Measurements from ENCODE around the gene CFAP299. TPM values are rescaled to one million over a fixed set of nuclear protein-coding genes. Genes with fewer than 3 reads are reported as not detected.

Gene CFAP299
- total RNA-seq, 1 donor from 2014 or later: not detected

DNA sequence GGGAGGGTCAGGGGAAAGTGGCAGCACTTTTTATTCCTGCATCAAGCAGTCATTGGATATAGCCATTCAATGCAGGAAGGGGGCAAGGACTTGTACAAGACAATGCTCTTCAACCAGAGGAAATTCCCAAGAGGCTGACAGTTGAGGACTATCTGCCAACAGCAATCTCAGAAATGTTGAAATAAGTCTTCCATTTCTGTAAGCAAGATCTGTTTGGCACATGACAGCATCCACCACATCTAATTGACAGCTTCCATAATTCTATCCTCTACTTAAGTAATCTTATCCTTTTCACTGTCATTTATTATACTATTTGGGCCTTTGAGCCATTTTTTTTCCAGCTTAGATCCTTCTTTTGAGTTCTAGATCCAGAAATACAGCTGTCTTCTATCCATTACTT is 110.7 kb downstream of the CFAP299 start:
- H3K27me3 Mint-ChIP-seq (ENCODE audit: unreplicated experiment): peaks cover 3% of the 10 kb centered on the region
- H3K4me3 Mint-ChIP-seq (ENCODE audit: unreplicated experiment): no peak overlapping the region
- no peaks in the 10 kb centered on the region for H3K36me3 Mint-ChIP-seq (ENCODE audit: unreplicated experiment)
- TF ChIP-seq, protein P1, sequence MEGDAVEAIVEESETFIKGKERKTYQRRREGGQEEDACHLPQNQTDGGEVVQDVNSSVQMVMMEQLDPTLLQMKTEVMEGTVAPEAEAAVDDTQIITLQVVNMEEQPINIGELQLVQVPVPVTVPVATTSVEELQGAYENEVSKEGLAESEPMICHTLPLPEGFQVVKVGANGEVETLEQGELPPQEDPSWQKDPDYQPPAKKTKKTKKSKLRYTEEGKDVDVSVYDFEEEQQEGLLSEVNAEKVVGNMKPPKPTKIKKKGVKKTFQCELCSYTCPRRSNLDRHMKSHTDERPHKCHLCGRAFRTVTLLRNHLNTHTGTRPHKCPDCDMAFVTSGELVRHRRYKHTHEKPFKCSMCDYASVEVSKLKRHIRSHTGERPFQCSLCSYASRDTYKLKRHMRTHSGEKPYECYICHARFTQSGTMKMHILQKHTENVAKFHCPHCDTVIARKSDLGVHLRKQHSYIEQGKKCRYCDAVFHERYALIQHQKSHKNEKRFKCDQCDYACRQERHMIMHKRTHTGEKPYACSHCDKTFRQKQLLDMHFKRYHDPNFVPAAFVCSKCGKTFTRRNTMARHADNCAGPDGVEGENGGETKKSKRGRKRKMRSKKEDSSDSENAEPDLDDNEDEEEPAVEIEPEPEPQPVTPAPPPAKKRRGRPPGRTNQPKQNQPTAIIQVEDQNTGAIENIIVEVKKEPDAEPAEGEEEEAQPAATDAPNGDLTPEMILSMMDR (IDR thresholded peaks at IDR 0.05): no peak
- H3K27ac Mint-ChIP-seq (ENCODE audit: unreplicated experiment): no peak overlapping the region
- DNase-seq (ENCODE audit: extremely low spot score, unreplicated experiment): no peak
- H3K4me1 Mint-ChIP-seq (ENCODE audit: unreplicated experiment): no peaks in the 10 kb centered on the region
- H3K9me3 Mint-ChIP-seq (ENCODE audit: unreplicated experiment): peaks cover 9% of the 10 kb centered on the region

DNA sequence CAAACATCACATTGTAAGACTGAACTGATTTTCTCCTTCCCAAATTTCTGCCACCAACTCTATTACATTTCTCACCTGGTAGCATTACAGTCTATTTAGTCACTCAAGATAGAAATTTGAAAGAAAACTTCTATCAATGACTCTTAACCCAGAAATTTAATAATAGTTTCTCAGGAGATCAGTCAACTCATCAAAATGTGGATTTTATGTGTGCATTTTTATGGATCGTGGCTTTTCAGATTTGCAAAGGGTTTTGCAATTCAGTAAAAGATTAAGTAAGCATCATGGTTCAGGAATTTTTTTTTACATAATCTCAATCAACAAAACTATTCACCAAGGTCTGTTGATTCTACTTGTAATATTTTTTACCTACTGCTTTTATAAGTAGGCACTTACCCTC is 111.1 kb downstream of the CFAP299 start:
- no peaks in the 10 kb centered on the region for H3K4me1 Mint-ChIP-seq (ENCODE audit: unreplicated experiment)
- peaks cover 9% of the 10 kb centered on the region for H3K9me3 Mint-ChIP-seq (ENCODE audit: unreplicated experiment)
- H3K27me3 Mint-ChIP-seq (ENCODE audit: unreplicated experiment): peaks cover 3% of the 10 kb centered on the region
- TF ChIP-seq, protein P1 (IDR thresholded peaks at IDR 0.05): no peak
- H3K27ac Mint-ChIP-seq (ENCODE audit: unreplicated experiment): no peak overlapping the region
- DNase-seq (ENCODE audit: extremely low spot score, unreplicated experiment): no peak
- no peaks in the 10 kb centered on the region for H3K36me3 Mint-ChIP-seq (ENCODE audit: unreplicated experiment)
- no peak overlapping the region for H3K4me3 Mint-ChIP-seq (ENCODE audit: unreplicated experiment)

DNA sequence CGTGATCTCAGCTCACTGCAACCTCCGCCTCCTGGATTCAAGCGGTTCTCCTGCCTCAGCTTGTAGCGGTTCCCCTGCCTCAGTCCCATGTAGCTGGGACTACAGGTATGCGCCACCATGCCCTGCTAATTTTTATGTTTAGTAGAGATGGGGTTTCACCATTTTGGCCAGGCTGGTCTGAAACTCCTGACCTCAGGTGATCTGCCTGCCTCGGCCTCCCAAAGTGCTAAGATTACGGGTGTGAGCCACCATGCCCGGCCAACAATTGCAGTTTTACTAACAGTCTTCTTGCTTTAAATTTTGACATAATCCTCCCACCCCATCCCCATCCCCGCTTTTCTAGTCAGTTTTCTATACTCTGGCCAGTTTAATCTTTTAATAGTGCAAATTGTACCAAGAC is 112.0 kb downstream of the CFAP299 start:
- Mint-ChIP-seq H3K27ac (ENCODE audit: unreplicated experiment) (no peak overlapping the region), H3K4me3 (ENCODE audit: unreplicated experiment) (no peak overlapping the region), H3K36me3 (ENCODE audit: unreplicated experiment) (no peaks in the 10 kb centered on the region), H3K27me3 (ENCODE audit: unreplicated experiment) (peaks cover 3% of the 10 kb centered on the region), H3K4me1 (ENCODE audit: unreplicated experiment) (no peaks in the 10 kb centered on the region), H3K9me3 (ENCODE audit: unreplicated experiment) (peaks cover 4% of the 10 kb centered on the region)
- TF ChIP-seq, protein P1 (IDR thresholded peaks at IDR 0.05): no peak
- DNase-seq (ENCODE audit: extremely low spot score, unreplicated experiment): no peak

DNA sequence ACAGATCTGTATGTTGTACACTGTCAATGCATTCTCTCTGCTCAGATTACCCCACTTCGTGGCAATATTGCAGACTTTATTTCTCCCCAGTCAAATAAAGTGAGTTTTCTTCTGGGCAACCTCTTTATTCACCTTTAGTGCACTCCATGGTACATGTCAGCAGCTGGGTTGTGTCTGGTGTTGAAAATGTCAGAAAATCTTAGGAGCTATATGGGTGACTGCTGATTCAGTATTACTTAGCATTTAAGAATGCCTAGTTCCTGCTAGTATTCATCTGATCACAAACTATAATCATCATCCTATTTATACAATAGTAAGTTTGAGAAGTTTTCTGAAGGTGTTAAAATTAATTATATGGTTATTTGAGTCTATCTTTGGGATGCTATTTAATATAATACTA is 112.5 kb downstream of the CFAP299 start:
- H3K4me1 Mint-ChIP-seq (ENCODE audit: unreplicated experiment): no peaks in the 10 kb centered on the region
- TF ChIP-seq, protein P1 (IDR thresholded peaks at IDR 0.05): no peak
- peaks cover 3% of the 10 kb centered on the region for H3K27me3 Mint-ChIP-seq (ENCODE audit: unreplicated experiment)
- H3K4me3 Mint-ChIP-seq (ENCODE audit: unreplicated experiment): no peak overlapping the region
- no peak overlapping the region for H3K27ac Mint-ChIP-seq (ENCODE audit: unreplicated experiment)
- no peaks in the 10 kb centered on the region for H3K9me3 Mint-ChIP-seq (ENCODE audit: unreplicated experiment)
- DNase-seq (ENCODE audit: extremely low spot score, unreplicated experiment): no peak
- H3K36me3 Mint-ChIP-seq (ENCODE audit: unreplicated experiment): no peaks in the 10 kb centered on the region

DNA sequence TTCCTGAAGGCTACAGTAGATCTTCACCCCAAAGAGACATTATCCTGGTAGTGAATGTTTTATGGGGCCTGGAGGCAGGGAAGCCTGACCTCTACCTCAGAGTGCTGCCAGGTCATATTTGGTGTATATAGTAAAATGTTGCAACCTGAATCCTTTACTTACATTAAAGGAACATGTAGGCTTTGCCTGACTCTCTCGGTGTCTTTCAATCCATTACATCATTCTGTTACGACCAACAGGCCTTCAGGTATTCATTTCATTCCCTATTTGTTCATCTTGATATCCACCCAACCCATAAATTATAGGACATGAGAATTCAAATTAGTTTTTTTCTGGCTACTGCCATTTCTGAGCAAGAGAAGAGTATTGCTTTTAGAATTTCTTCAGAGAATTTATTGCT is 116.5 kb downstream of the CFAP299 start:
- Mint-ChIP-seq H3K9me3 (ENCODE audit: unreplicated experiment) (no peaks in the 10 kb centered on the region), H3K27me3 (ENCODE audit: unreplicated experiment) (no peaks in the 10 kb centered on the region), H3K4me1 (ENCODE audit: unreplicated experiment) (no peaks in the 10 kb centered on the region), H3K4me3 (ENCODE audit: unreplicated experiment) (no peak overlapping the region), H3K36me3 (ENCODE audit: unreplicated experiment) (no peaks in the 10 kb centered on the region), H3K27ac (ENCODE audit: unreplicated experiment) (no peak overlapping the region)
- DNase-seq (ENCODE audit: extremely low spot score, unreplicated experiment): no peak
- TF ChIP-seq, protein P1 (IDR thresholded peaks at IDR 0.05): no peak
